22Rv1 (cell line): ENCODE results near the gene FRMD8.

Experiments
- H3K27ac ChIP-seq: fragments of 450-650 bp; 2 replicates; pipeline ENCODE4 v1.5.1; 2017
- CTCF ChIP-seq: fragments of 450-650 bp; IDR thresholded peaks from 2 replicates; pipeline ENCODE4 v1.5.1; 2017; ENCODE audit warnings: mild to moderate bottlenecking
- ZFX ChIP-seq: fragments of 450-650 bp; IDR thresholded peaks from 2 replicates; pipeline ENCODE4 v1.6.1; 2017; ENCODE audit warnings: antibody characterized with exemption, borderline replicate concordance

Gene FRMD8, protein sequence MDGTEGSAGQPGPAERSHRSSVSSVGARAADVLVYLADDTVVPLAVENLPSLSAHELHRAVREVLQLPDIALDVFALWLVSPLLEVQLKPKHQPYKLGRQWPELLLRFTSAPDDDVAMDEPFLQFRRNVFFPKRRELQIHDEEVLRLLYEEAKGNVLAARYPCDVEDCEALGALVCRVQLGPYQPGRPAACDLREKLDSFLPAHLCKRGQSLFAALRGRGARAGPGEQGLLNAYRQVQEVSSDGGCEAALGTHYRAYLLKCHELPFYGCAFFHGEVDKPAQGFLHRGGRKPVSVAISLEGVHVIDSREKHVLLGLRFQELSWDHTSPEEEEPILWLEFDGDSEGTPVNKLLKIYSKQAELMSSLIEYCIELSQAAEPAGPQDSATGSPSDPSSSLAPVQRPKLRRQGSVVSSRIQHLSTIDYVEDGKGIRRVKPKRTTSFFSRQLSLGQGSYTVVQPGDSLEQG

DNA sequence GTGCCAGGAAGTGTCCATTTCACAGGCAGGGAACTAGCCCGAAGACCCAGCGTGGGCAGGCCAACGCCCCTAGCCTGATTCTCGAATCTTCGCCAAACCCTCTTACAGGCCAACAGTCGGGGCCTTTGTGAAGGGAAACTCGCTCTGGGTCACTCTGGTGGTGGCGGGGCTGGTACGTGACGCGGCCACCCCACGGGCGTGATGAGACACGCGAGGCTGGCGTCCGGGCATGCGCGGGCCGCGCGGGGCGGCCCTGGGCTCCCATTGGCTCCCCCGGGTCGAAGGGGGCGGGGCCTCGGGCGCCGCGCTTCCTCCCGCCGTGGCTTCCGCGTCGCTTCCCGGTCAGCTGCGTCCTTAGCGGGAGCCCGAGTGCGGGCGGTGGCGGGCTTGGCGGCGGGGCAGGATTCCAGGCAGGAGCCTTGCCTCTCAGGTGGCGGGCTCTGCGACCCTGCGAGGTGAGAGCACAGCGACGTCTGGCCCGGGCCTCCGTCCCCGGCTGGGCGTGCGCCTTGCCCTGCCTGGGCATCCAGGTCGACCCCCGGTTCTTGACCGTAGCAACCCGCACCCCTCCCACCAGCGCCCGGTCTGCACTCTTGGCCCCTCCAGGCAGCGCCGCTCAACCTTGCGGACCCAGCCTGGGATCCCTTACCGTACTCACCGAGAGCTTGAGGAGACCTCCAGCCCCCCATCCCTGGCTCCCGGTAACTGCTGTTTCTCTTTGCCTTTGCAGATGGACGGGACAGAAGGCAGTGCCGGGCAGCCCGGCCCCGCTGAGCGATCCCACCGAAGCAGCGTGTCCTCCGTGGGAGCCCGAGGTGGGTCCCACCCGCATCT is at the start of gene FRMD8:
TSS of gene FRMD8 (plus strand) at position 331 of the 834 bp plus-strand sequence. CDS start at position 731, 400 bp downstream.
- H3K27ac ChIP-seq = peak within 1 kb of the TSS; percentile 100
- TF ChIP-seq CTCF (no peak), ZFX (no peak)

- no peak overlapping the region for H3K27ac ChIP-seq
- TF ChIP-seq CTCF (no peak), ZFX (no peak)
These were observed 47.8 kb upstream of the FRMD8 start for GRCh38 chr11:65338676-65339075.

DNA sequence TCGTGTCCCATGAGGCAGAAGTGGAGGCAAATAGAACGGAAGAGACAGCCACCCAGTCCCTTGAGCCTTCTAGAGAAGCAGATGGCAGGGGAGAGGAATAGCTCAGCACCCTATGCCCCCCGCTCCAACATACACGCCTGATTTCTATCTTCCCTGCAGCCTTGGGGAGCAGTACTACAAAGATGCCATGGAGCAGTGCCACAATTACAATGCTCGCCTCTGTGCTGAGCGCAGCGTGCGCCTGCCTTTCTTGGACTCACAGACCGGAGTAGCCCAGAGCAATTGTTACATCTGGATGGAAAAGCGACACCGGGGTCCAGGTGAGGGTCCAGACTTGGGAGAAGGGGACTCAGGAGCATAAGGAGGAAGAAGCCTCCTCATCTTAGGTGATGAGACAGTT is 46.2 kb upstream of the FRMD8 start:
- TF ChIP-seq ZFX (no peak), CTCF (no peak)
- no peak overlapping the region for H3K27ac ChIP-seq

DNA sequence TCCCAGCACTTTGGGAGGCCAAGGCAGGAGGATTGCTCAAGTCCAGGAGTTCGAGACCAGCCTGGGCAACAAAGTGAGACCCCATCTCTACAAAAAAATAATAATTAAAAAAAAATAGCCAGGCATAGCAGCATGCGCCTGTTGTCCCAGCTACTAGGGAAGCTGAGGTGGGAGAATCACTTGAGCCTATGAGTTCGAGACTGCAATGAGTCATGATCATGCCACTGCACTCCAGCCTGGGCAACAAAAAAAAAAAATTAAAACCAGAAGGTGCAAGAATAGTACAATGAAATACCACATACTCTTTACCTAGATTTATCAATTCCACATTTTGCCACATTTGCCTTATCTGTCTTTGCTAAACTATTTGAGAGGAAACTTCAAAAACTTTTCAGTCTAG is 44.6 kb upstream of the FRMD8 start:
- no peak for TF ChIP-seq ZFX
- no peak for TF ChIP-seq CTCF
- H3K27ac ChIP-seq = no peak overlapping the region

GRCh38 chr11:65351511-65351910 is 34.9 kb upstream of the FRMD8 start:
- TF ChIP-seq CTCF (no peak), ZFX (no peak)
- no peak overlapping the region for H3K27ac ChIP-seq

DNA sequence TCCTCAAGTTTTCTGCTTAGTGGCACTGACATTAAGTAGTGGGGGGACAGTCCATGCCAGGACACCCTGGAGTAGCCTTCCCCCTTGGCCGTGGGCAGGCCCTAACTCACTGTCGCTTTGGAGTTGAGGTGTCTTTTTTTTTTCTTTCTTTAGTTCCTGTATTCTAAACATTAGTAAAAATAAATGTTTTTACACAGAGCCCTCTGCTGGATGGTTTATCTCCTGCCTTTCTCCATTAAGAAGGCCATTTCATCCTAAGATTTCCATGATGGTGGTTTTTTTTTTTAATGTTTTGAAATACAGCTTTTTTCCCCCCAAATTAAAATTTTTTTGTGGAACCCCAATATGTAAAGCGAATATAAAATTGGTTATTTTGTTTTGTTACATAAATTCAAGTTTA is 33.7 kb upstream of the FRMD8 start:
- peak overlapping the region; percentile 80 for H3K27ac ChIP-seq
- TF ChIP-seq ZFX = no peak
- peak; percentile 53 for TF ChIP-seq CTCF
